ENCODE results near the gene GET4. TPM values are rescaled to one million over a fixed set of nuclear protein-coding genes. Genes with fewer than 3 reads are reported as not detected.

Gene GET4
- total RNA-seq, 1 donor from 2014 or later: 44.5 TPM

GRCh38 chr7:918118-918425 is 41.7 kb downstream of the GET4 start:
- no peaks in the 10 kb centered on the region for H3K27me3 ChIP-seq (ENCODE audit: control insufficient read depth, insufficient read depth, low read length)
- no peaks in the 10 kb centered on the region for H3K36me3 ChIP-seq (ENCODE audit: control insufficient read depth, insufficient read depth, low read length)
- FAIRE-seq (no peak), DNase-seq (ENCODE audit: low read depth) (no peak)
- no peak overlapping the region for H3K4me3 ChIP-seq (ENCODE audit: low read depth, low read length)
- no peak for TF ChIP-seq CTCF (IDR thresholded peaks at IDR 0.05; ENCODE audit: insufficient read depth, low read length, severe bottlenecking)

- Histone ChIP-seq H3K36me3 (ENCODE audit: control insufficient read depth, insufficient read depth, low read length) (no peaks in the 10 kb centered on the region), H3K27me3 (ENCODE audit: control insufficient read depth, insufficient read depth, low read length) (no peaks in the 10 kb centered on the region), H3K4me3 (ENCODE audit: low read depth, low read length) (no peak overlapping the region)
- no peak for TF ChIP-seq CTCF (IDR thresholded peaks at IDR 0.05; ENCODE audit: insufficient read depth, low read length, severe bottlenecking)
- DNase-seq (ENCODE audit: low read depth): no peak
- no peak for FAIRE-seq
Observed at GRCh38 chr7:918441-919113, 42.2 kb downstream of the GET4 start.

GRCh38 chr7:919114-919442 is 42.7 kb downstream of the GET4 start:
- no peak for DNase-seq (ENCODE audit: low read depth)
- Histone ChIP-seq H3K27me3 (ENCODE audit: control insufficient read depth, insufficient read depth, low read length) (no peaks in the 10 kb centered on the region), H3K4me3 (ENCODE audit: low read depth, low read length) (no peak overlapping the region), H3K36me3 (ENCODE audit: control insufficient read depth, insufficient read depth, low read length) (no peaks in the 10 kb centered on the region)
- no peak for FAIRE-seq
- no peak for TF ChIP-seq CTCF (IDR thresholded peaks at IDR 0.05; ENCODE audit: insufficient read depth, low read length, severe bottlenecking)

GRCh38 chr7:919924-920341 is 43.6 kb downstream of the GET4 start:
- DNase-seq (ENCODE audit: low read depth): no peak
- no peak for FAIRE-seq
- no peak for TF ChIP-seq CTCF (IDR thresholded peaks at IDR 0.05; ENCODE audit: insufficient read depth, low read length, severe bottlenecking)

GRCh38 chr7:920351-921070 is 44.2 kb downstream of the GET4 start:
- TF ChIP-seq CTCF (IDR thresholded peaks at IDR 0.05; ENCODE audit: insufficient read depth, low read length, severe bottlenecking): no peak
- Histone ChIP-seq H3K27me3 (ENCODE audit: control insufficient read depth, insufficient read depth, low read length) (no peaks in the 10 kb centered on the region), H3K4me3 (ENCODE audit: low read depth, low read length) (no peak overlapping the region), H3K36me3 (ENCODE audit: control insufficient read depth, insufficient read depth, low read length) (no peaks in the 10 kb centered on the region)
- FAIRE-seq: no peak
- DNase-seq (ENCODE audit: low read depth): no peak

More at GRCh38 chr7:919924-920341, 43.6 kb downstream of the GET4 start:
- Histone ChIP-seq H3K27me3 (ENCODE audit: control insufficient read depth, insufficient read depth, low read length) (no peaks in the 10 kb centered on the region), H3K4me3 (ENCODE audit: low read depth, low read length) (no peak overlapping the region), H3K36me3 (ENCODE audit: control insufficient read depth, insufficient read depth, low read length) (no peaks in the 10 kb centered on the region)

GRCh38 chr7:921071-921461 is 44.7 kb downstream of the GET4 start:
- TF ChIP-seq CTCF (IDR thresholded peaks at IDR 0.05; ENCODE audit: insufficient read depth, low read length, severe bottlenecking): no peak
- FAIRE-seq (no peak), DNase-seq (ENCODE audit: low read depth) (no peak)
- H3K4me3 ChIP-seq (ENCODE audit: low read depth, low read length): no peak overlapping the region
- no peaks in the 10 kb centered on the region for H3K36me3 ChIP-seq (ENCODE audit: control insufficient read depth, insufficient read depth, low read length)
- no peaks in the 10 kb centered on the region for H3K27me3 ChIP-seq (ENCODE audit: control insufficient read depth, insufficient read depth, low read length)
